Rectal smooth muscle tissue (tissue), 1 donor: ENCODE results near the gene SYT3.

Source experiments
- H3K27ac ChIP-seq: one replicate; pipeline ENCODE4 v1.7.0; 2013; ENCODE audit warnings: low read depth, low read length, inconsistent platforms
- H3K27me3 ChIP-seq: one replicate; pipeline ENCODE4 v1.7.0; 2013; ENCODE audit warnings: low read length; ENCODE audit not compliant: control insufficient read depth, insufficient read depth
- H3K36me3 ChIP-seq: one replicate; pipeline ENCODE4 v1.7.0; 2013; ENCODE audit warnings: low read length; ENCODE audit not compliant: control insufficient read depth, insufficient read depth
- H3K4me1 ChIP-seq: one replicate; pipeline ENCODE4 v1.7.0; 2013; ENCODE audit warnings: low read length; ENCODE audit not compliant: control insufficient read depth, insufficient read depth
- H3K4me3 ChIP-seq: one replicate; pipeline ENCODE4 v1.7.0; 2013; ENCODE audit warnings: low read length
- H3K9ac ChIP-seq: one replicate; pipeline ENCODE4 v1.7.0; 2013; ENCODE audit warnings: low read length

SYT3 gene

GRCh38 chr19:50646074-50646807 lies 6.6 kb upstream of the SYT3 start:
- Histone ChIP-seq H3K4me3 (no peak overlapping the region), H3K9ac (no peak overlapping the region), H3K27me3 (peaks cover 5% of the 10 kb centered on the region), H3K36me3 (no peaks in the 10 kb centered on the region), H3K4me1 (no peaks in the 10 kb centered on the region), H3K27ac (no peak overlapping the region)

DNA sequence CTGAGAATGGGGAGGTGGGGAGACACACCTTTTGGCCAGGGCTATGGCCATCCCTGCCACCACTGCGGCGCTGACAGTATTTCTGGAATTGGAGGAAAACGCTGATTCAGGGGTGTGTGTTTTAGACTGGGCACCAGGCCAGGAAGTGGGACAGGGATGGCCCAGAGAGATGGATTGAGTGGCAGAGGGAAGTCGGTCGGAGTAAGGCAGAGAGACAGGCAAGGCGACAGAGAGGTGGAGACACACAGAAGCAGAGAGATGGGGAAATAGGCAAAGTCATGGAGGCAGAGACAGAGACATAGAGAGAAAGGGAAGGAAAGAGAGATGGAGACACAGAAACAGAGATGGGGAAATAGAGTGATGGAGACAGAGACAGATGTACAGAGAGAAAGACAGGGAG lies 5.4 kb upstream of the SYT3 start:
- Histone ChIP-seq H3K4me3 (no peak overlapping the region), H3K27me3 (peaks cover 6% of the 10 kb centered on the region), H3K9ac (no peak overlapping the region), H3K4me1 (no peaks in the 10 kb centered on the region), H3K27ac (no peak overlapping the region), H3K36me3 (no peaks in the 10 kb centered on the region)

DNA sequence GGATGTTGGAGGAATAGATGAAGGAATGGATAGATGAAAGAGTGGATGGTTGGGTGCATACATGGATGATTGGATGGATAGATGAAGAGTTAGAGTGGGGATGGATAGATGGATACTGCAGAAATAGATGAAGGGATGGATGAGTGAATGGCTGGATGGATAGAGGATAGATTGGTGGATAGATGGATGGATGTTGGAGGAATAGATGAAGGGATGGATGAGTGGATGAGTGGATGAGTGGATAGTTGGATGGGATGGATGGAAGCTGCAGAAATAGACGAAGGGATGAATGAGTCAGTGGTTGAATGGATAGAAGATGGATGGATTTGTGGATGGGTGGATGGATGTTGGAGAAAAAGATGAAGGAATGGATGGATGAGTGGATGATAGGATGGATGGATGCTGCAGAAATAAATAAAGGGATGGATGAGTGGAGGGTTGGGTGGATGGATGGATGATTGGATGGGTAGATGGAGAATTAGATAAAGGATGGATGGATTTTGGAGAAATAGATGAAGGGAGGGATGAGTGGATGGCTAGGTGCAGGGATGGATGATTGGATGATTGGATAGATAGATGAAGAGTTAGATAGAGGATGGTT lies 4.7 kb upstream of the SYT3 start:
- Histone ChIP-seq H3K9ac (no peak overlapping the region), H3K4me3 (no peak overlapping the region), H3K36me3 (no peaks in the 10 kb centered on the region), H3K4me1 (no peaks in the 10 kb centered on the region), H3K27me3 (peaks cover 9% of the 10 kb centered on the region), H3K27ac (no peak overlapping the region)

GRCh38 chr19:50640368-50640767 lies 687 bp upstream of the SYT3 start:
- no peaks in the 10 kb centered on the region for H3K4me1 ChIP-seq
- H3K27me3 ChIP-seq, result peaks cover 13% of the 10 kb centered on the region

GRCh38 chr19:50638600-50638999 lies 1.1 kb downstream of the SYT3 start:
- H3K27me3 ChIP-seq, result peaks cover 13% of the 10 kb centered on the region
- no peak overlapping the region for H3K27ac ChIP-seq
- no peak overlapping the region for H3K4me3 ChIP-seq
- H3K4me1 ChIP-seq, result no peaks in the 10 kb centered on the region
- no peaks in the 10 kb centered on the region for H3K36me3 ChIP-seq
- H3K9ac ChIP-seq, result no peak overlapping the region

More at GRCh38 chr19:50640368-50640767, 687 bp upstream of the SYT3 start:
- H3K9ac ChIP-seq, result no peak overlapping the region
- H3K27ac ChIP-seq, result no peak overlapping the region
- no peaks in the 10 kb centered on the region for H3K36me3 ChIP-seq
- H3K4me3 ChIP-seq, result no peak overlapping the region

DNA sequence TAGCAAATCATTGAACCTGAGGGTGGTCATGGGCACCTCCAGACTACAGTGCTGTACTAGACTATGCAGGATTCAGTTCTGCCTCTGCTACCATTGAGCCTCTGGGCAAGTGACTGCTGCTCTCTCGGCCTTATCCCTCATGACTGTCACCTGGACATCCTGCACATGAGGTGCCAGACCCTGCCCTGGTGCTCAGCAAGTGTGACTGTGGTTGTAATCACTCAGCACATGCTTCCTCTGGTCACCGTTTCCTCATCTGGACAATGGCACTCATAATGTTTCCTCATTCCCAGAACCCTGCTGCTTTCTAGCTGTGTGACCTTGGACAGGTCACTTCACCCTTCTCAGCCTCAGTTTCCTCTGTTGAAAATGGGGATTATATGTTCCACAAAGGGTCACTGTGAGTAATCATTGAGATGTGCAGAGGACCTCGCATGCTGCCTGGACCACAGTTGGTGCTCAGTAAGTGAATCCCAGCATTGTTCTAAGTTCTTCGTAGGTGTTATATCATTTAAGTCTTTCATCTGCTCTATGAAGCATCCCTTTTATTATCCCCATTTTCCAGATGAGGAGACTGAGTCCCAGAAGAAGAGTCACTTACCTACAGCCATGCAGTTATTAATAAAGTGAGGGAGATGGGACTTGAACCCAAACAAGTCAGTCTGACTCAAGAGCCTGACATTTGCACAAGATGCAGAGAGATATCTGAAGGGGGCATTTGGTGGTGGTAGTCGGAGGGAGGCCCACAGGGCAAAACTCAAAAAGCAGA lies 3.2 kb downstream of the SYT3 start:
- peaks cover 13% of the 10 kb centered on the region for H3K27me3 ChIP-seq
- no peaks in the 10 kb centered on the region for H3K36me3 ChIP-seq
- H3K4me3 ChIP-seq, result no peak overlapping the region
- no peaks in the 10 kb centered on the region for H3K4me1 ChIP-seq
- H3K27ac ChIP-seq, result no peak overlapping the region
- H3K9ac ChIP-seq, result no peak overlapping the region

DNA sequence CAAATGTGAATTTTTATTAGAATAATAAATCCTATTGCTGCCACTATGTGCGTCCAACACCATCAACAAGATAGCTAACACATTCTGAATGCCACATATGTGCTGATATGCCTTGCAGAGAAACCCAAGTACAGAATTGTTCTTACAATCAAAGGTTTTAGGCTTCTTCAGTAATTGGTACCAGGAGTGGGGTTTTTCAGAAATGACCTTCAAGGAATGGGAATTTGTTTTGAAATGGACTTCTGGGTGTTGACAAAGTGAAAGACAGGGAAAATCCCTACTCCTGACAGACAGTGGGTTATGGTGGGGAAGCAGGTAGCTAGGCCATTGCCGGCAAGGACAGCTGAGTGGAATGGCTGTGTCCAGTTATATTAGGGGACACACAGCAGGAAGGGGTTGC lies 5.7 kb downstream of the SYT3 start:
- H3K27me3 ChIP-seq, result peaks cover 9% of the 10 kb centered on the region

DNA sequence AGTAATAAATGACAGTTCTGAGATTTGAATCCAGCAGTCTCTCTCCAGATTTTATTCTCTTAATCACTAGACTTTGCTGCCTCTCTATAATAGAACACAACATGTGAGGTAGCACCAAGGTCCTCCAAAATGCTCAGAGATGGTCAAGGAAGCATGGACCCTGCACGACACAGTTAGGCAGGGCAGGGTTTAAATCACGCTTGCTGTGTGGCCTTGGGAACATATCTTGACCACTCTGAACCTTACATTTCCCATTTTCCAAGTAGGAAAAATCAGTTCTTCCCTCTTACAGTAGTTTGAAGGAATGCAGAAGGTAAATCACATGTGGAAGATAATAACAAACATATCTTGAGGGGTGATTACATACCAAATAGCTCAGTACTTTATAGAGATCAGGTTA lies 6.3 kb downstream of the SYT3 start:
- Histone ChIP-seq H3K27me3 (peaks cover 6% of the 10 kb centered on the region), H3K4me3 (no peak overlapping the region), H3K27ac (no peak overlapping the region), H3K9ac (no peak overlapping the region), H3K4me1 (no peaks in the 10 kb centered on the region), H3K36me3 (no peaks in the 10 kb centered on the region)

More for the DNA sequence above, 5.7 kb downstream of the SYT3 start:
- H3K36me3 ChIP-seq, result no peaks in the 10 kb centered on the region
- no peaks in the 10 kb centered on the region for H3K4me1 ChIP-seq
- H3K9ac ChIP-seq, result no peak overlapping the region
- H3K27ac ChIP-seq, result no peak overlapping the region
- no peak overlapping the region for H3K4me3 ChIP-seq

DNA sequence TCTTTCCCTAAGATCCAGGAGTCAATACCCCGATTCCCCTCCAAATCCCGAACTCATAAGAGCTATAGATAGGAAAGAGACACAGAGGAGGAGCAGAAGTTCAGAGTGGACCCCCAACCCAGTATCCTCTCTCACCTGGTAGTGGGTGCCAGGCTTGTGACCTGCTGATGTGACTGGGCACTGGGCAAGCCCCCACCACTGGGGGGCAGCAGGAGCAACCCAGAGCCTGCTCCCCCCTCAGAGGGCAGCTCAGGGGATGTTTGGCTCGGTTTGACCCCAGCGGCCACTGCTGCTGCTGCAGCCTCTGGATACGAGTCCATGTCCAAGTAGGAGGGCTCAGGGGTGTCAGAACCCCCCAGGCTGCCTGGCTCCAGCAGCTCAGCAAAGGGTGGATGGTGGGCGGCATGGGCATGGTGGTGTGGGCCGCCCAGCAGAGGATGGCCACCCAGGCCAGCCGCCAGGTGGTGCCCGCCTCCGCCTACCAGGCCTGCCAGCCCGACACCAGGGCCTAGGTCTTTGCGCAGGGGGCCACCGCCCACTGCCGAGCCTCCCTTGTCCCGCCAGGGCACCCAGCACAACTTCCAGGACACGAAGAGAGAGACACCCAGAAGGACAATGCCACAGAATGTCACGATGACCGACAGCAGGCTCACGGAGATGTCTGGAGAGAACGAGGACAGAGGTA lies 7.4 kb downstream of the SYT3 start:
- Histone ChIP-seq H3K4me1 (no peaks in the 10 kb centered on the region), H3K4me3 (no peak overlapping the region), H3K9ac (no peak overlapping the region), H3K27me3 (peaks cover 7% of the 10 kb centered on the region), H3K36me3 (no peaks in the 10 kb centered on the region), H3K27ac (no peak overlapping the region)

DNA sequence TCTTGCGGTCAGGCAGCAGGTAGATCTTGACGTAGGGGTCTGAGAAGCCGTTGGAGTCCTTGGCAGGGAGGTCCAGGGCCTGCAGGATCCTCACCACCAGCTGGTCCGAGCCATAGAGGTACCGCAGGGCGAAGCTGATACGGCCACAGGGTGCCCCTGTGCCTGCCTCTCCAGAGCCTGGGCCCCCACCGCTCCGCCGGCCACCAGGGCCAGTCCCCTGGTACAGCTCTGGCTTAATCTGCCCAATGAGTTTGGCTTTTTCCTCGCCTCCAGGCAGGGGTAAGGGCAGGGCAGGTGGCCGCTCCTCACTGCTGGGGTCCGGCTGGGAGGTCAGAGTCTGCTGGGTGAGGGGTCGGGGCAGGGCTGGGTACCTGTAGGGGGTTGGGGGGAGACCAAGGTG lies 9.9 kb downstream of the SYT3 start:
- Histone ChIP-seq H3K4me1 (no peaks in the 10 kb centered on the region), H3K27ac (no peak overlapping the region), H3K36me3 (no peaks in the 10 kb centered on the region), H3K27me3 (peaks cover 2% of the 10 kb centered on the region), H3K4me3 (no peak overlapping the region), H3K9ac (no peak overlapping the region)

- peaks cover 2% of the 10 kb centered on the region for H3K27me3 ChIP-seq
- H3K9ac ChIP-seq, result no peak overlapping the region
- no peak overlapping the region for H3K4me3 ChIP-seq
- no peaks in the 10 kb centered on the region for H3K36me3 ChIP-seq
- H3K4me1 ChIP-seq, result no peaks in the 10 kb centered on the region
- H3K27ac ChIP-seq, result no peak overlapping the region
Measured at GRCh38 chr19:50629194-50629593, 10.5 kb downstream of the SYT3 start.

GRCh38 chr19:50628551-50628950 lies 11.1 kb downstream of the SYT3 start:
- no peak overlapping the region for H3K27ac ChIP-seq
- no peaks in the 10 kb centered on the region for H3K4me1 ChIP-seq
- peaks cover 2% of the 10 kb centered on the region for H3K27me3 ChIP-seq
- no peak overlapping the region for H3K4me3 ChIP-seq
- no peaks in the 10 kb centered on the region for H3K36me3 ChIP-seq
- H3K9ac ChIP-seq, result no peak overlapping the region
